ENCODE data around the gene SMCR8.
"Not testable (repeated sequence)": the region's sequence is repeated elsewhere in the genome, so short reads cannot be mapped to it uniquely, and the experiment has no call there.

- TF ChIP-seq EEA1 (CRISPR knock-in tag; IDR thresholded peaks at IDR 0.05; ENCODE audit: borderline replicate concordance); CTCF (CRISPR knock-in tag; IDR thresholded peaks at IDR 0.05): not testable (repeated sequence)
Observed at GRCh38 chr17:18298061-18298460, 17.0 kb upstream of the SMCR8 start.
